Measurements from ENCODE around the gene SPATA7. TPM values are rescaled to one million over a fixed set of nuclear protein-coding genes. Genes with fewer than 3 reads are reported as not detected.

SPATA7 gene
- total RNA-seq, 1 experiment from 2014 or later = 3.7 TPM

- CTCF ChIA-PET = interaction anchor here (3.3 kb wide), 1 partner anchor 197 kb away, joined by 26 read pairs; no protein-coding TSS in a partner anchor
- intact Hi-C loops (cut with micrococcal nuclease) = no loop called here
- BruUV-seq (replicated peaks) = no TSS peak
- Mint-ChIP-seq H3K36me3 (ENCODE audit: insufficient read depth, unreplicated experiment) (peaks cover 7% of the 10 kb centered on the region), H3K4me3 (ENCODE audit: unreplicated experiment) (peak overlapping the region; percentile 97), H3K9me3 (ENCODE audit: unreplicated experiment) (no peaks in the 10 kb centered on the region), H3K27me3 (ENCODE audit: insufficient read depth, unreplicated experiment) (no peaks in the 10 kb centered on the region), H3K4me1 (ENCODE audit: insufficient read depth, unreplicated experiment) (peaks cover 6% of the 10 kb centered on the region), H3K27ac (ENCODE audit: low read depth, unreplicated experiment) (peak overlapping the region; percentile 88)
- TF ChIP-seq CTCF (IDR thresholded peaks at IDR 0.05; ENCODE audit: unreplicated experiment) = no peak
- no peak for DNase-seq (ENCODE audit: unreplicated experiment)
- POLR2A ChIA-PET = interaction anchor here (1.1 kb wide), 1 partner anchor 165 kb away, joined by 3 read pairs; no protein-coding TSS in a partner anchor
These were observed 868 bp downstream of the SPATA7 start for GRCh38 chr14:88386256-88386794.

- intact Hi-C loops (cut with micrococcal nuclease) = no loop called here
- Mint-ChIP-seq H3K4me3 (ENCODE audit: unreplicated experiment) (no peak overlapping the region), H3K9me3 (ENCODE audit: unreplicated experiment) (no peaks in the 10 kb centered on the region), H3K27me3 (ENCODE audit: insufficient read depth, unreplicated experiment) (no peaks in the 10 kb centered on the region), H3K27ac (ENCODE audit: low read depth, unreplicated experiment) (no peak overlapping the region), H3K4me1 (ENCODE audit: insufficient read depth, unreplicated experiment) (peaks cover 6% of the 10 kb centered on the region), H3K36me3 (ENCODE audit: insufficient read depth, unreplicated experiment) (peaks cover 13% of the 10 kb centered on the region)
- no peak for TF ChIP-seq CTCF (IDR thresholded peaks at IDR 0.05; ENCODE audit: unreplicated experiment)
- POLR2A ChIA-PET = no interaction called here
- BruUV-seq (replicated peaks) = no TSS peak
- CTCF ChIA-PET = interaction anchor here (1.5 kb wide), 1 partner anchor 200 kb away, joined by 3 read pairs; no protein-coding TSS in a partner anchor
- no peak for DNase-seq (ENCODE audit: unreplicated experiment)
These were observed 3.4 kb downstream of the SPATA7 start for GRCh38 chr14:88388741-88389282.

GRCh38 chr14:88392609-88393008 is 7.2 kb downstream of the SPATA7 start:
- Mint-ChIP-seq H3K4me3 (ENCODE audit: unreplicated experiment) (no peak overlapping the region), H3K36me3 (ENCODE audit: insufficient read depth, unreplicated experiment) (peaks cover 33% of the 10 kb centered on the region), H3K27me3 (ENCODE audit: insufficient read depth, unreplicated experiment) (no peaks in the 10 kb centered on the region), H3K9me3 (ENCODE audit: unreplicated experiment) (no peaks in the 10 kb centered on the region), H3K27ac (ENCODE audit: low read depth, unreplicated experiment) (no peak overlapping the region), H3K4me1 (ENCODE audit: insufficient read depth, unreplicated experiment) (no peaks in the 10 kb centered on the region)
- DNase-seq (ENCODE audit: unreplicated experiment) = no peak
- BruUV-seq (replicated peaks) = no TSS peak
- CTCF ChIA-PET = interaction anchor here (2.1 kb wide), 1 partner anchor 203 kb away, joined by 5 read pairs; no protein-coding TSS in a partner anchor
- no peak for TF ChIP-seq CTCF (IDR thresholded peaks at IDR 0.05; ENCODE audit: unreplicated experiment)
- intact Hi-C loops (cut with micrococcal nuclease) = no loop called here
- POLR2A ChIA-PET = interaction anchor here (1.2 kb wide), 1 partner anchor 7 kb away, joined by 3 read pairs; the partner anchor contains the start of gene SPATA7

GRCh38 chr14:88411039-88411438 is 25.6 kb downstream of the SPATA7 start:
- no peak overlapping the region for H3K27ac Mint-ChIP-seq (ENCODE audit: low read depth, unreplicated experiment)
- BruUV-seq (replicated peaks) = no TSS peak
- no peak for TF ChIP-seq CTCF (IDR thresholded peaks at IDR 0.05; ENCODE audit: unreplicated experiment)
- CTCF ChIA-PET = no interaction called here
- H3K4me1 Mint-ChIP-seq (ENCODE audit: insufficient read depth, unreplicated experiment) = no peaks in the 10 kb centered on the region
- POLR2A ChIA-PET = no interaction called here
- peaks cover 6% of the 10 kb centered on the region for H3K36me3 Mint-ChIP-seq (ENCODE audit: insufficient read depth, unreplicated experiment)
- intact Hi-C loops (cut with micrococcal nuclease) = no loop called here
- peaks cover 7% of the 10 kb centered on the region for H3K9me3 Mint-ChIP-seq (ENCODE audit: unreplicated experiment)
- H3K27me3 Mint-ChIP-seq (ENCODE audit: insufficient read depth, unreplicated experiment) = no peaks in the 10 kb centered on the region
- no peak for DNase-seq (ENCODE audit: unreplicated experiment)
- H3K4me3 Mint-ChIP-seq (ENCODE audit: unreplicated experiment) = no peak overlapping the region

Data from MCF 10A (cell line).